Measurements from ENCODE around the gene ENOX2. TPM values are rescaled to one million over a fixed set of nuclear protein-coding genes. Genes with fewer than 3 reads are reported as not detected.

ENOX2 gene
- total RNA-seq, 1 donor from 2014 or later: 13.6 TPM

GRCh38 chrX:130702867-130703707 is 199.9 kb downstream of the ENOX2 start:
- Mint-ChIP-seq H3K27ac (ENCODE audit: unreplicated experiment) (no peak overlapping the region), H3K4me3 (ENCODE audit: unreplicated experiment) (no peak overlapping the region), H3K36me3 (ENCODE audit: unreplicated experiment) (peaks cover 4% of the 10 kb centered on the region), H3K9me3 (ENCODE audit: unreplicated experiment) (no peaks in the 10 kb centered on the region), H3K4me1 (ENCODE audit: unreplicated experiment) (no peaks in the 10 kb centered on the region), H3K27me3 (ENCODE audit: unreplicated experiment) (no peaks in the 10 kb centered on the region)
- DNase-seq (ENCODE audit: extremely low spot score, unreplicated experiment): no peak
- no peak for TF ChIP-seq CTCF (IDR thresholded peaks at IDR 0.05)

GRCh38 chrX:130700629-130701028 is 202.4 kb downstream of the ENOX2 start:
- Mint-ChIP-seq H3K4me3 (ENCODE audit: unreplicated experiment) (no peak overlapping the region), H3K9me3 (ENCODE audit: unreplicated experiment) (no peaks in the 10 kb centered on the region), H3K27me3 (ENCODE audit: unreplicated experiment) (no peaks in the 10 kb centered on the region), H3K27ac (ENCODE audit: unreplicated experiment) (no peak overlapping the region), H3K4me1 (ENCODE audit: unreplicated experiment) (no peaks in the 10 kb centered on the region), H3K36me3 (ENCODE audit: unreplicated experiment) (peaks cover 4% of the 10 kb centered on the region)
- DNase-seq (ENCODE audit: extremely low spot score, unreplicated experiment): no peak
- TF ChIP-seq CTCF (IDR thresholded peaks at IDR 0.05): no peak

GRCh38 chrX:130699618-130700017 is 203.4 kb downstream of the ENOX2 start:
- Mint-ChIP-seq H3K4me1 (ENCODE audit: unreplicated experiment) (no peaks in the 10 kb centered on the region), H3K4me3 (ENCODE audit: unreplicated experiment) (no peak overlapping the region), H3K36me3 (ENCODE audit: unreplicated experiment) (peaks cover 4% of the 10 kb centered on the region), H3K9me3 (ENCODE audit: unreplicated experiment) (no peaks in the 10 kb centered on the region), H3K27ac (ENCODE audit: unreplicated experiment) (no peak overlapping the region), H3K27me3 (ENCODE audit: unreplicated experiment) (no peaks in the 10 kb centered on the region)
- DNase-seq (ENCODE audit: extremely low spot score, unreplicated experiment): no peak
- TF ChIP-seq CTCF (IDR thresholded peaks at IDR 0.05): no peak

- DNase-seq (ENCODE audit: extremely low spot score, unreplicated experiment): no peak
- Mint-ChIP-seq H3K4me3 (ENCODE audit: unreplicated experiment) (no peak overlapping the region), H3K27ac (ENCODE audit: unreplicated experiment) (no peak overlapping the region), H3K9me3 (ENCODE audit: unreplicated experiment) (no peaks in the 10 kb centered on the region), H3K36me3 (ENCODE audit: unreplicated experiment) (peaks cover 2% of the 10 kb centered on the region), H3K4me1 (ENCODE audit: unreplicated experiment) (no peaks in the 10 kb centered on the region), H3K27me3 (ENCODE audit: unreplicated experiment) (no peaks in the 10 kb centered on the region)
- TF ChIP-seq CTCF (IDR thresholded peaks at IDR 0.05): no peak
Measured at GRCh38 chrX:130696542-130696941, 206.5 kb downstream of the ENOX2 start.

- Mint-ChIP-seq H3K9me3 (ENCODE audit: unreplicated experiment) (no peaks in the 10 kb centered on the region), H3K36me3 (ENCODE audit: unreplicated experiment) (peaks cover 2% of the 10 kb centered on the region), H3K27me3 (ENCODE audit: unreplicated experiment) (no peaks in the 10 kb centered on the region), H3K27ac (ENCODE audit: unreplicated experiment) (no peak overlapping the region), H3K4me1 (ENCODE audit: unreplicated experiment) (no peaks in the 10 kb centered on the region), H3K4me3 (ENCODE audit: unreplicated experiment) (no peak overlapping the region)
- no peak for TF ChIP-seq CTCF (IDR thresholded peaks at IDR 0.05)
- no peak for DNase-seq (ENCODE audit: extremely low spot score, unreplicated experiment)
Measured at GRCh38 chrX:130695931-130696330, 207.1 kb downstream of the ENOX2 start.

Measured in osteocyte (in vitro differentiated cells).